GM18502 (cell line): Measurements from ENCODE around the gene PTH1R.

Experiments
- ATAC-seq: cut with Tn5 transposase; IDR thresholded peaks from one replicate; pipeline ENCODE4 v1.9.1; 2021; ENCODE audit warnings: mild to moderate bottlenecking; ENCODE audit not compliant: unreplicated experiment, poor library complexity

The PTH1R gene

DNA sequence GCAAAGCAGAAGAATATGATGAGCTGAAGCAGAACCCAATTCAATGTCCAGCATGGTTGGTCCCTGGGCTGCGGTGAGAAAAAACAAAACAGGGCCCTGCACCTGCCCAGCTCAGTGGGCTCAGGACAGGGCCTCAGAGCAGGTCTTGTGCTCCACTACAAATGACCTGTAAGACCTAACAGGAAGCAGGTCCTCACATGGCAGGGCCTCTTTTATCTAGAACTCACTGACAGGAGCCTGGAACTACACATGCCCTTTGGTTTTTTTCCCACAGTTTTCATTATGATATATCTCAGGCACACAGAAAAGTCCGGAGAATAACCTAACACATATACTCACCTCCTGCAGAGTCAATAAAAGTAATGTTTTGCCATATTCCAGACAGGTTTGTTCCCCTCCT, 60.6 kb downstream of the PTH1R start:
- no peak for ATAC-seq

GRCh38 chr3:46939578-46940445, 62.3 kb downstream of the PTH1R start:
- ATAC-seq: no peak

DNA sequence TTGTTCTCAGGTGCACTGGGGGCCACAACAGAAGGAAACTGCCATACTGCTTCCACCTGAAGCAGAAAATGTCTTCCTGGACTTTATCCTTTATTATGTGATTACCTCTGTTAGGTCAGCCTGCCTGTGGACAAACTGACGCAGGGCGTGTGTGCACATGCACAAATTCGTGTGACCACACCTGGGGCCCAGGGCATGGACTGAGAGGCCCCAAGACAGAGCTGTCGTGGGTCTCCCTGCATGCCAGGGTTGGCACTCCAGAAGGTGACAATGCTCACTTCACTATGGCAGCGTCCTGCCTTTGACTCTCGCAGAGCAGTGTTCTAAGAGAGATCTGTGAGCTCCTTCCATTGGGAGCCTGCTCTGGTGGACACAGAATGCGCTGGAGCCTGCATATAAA, 64.6 kb downstream of the PTH1R start:
- no peak for ATAC-seq

GRCh38 chr3:46942481-46943236, 65.1 kb downstream of the PTH1R start:
- no peak for ATAC-seq

GRCh38 chr3:46943237-46944187, 66.0 kb downstream of the PTH1R start:
- no peak for ATAC-seq

- ATAC-seq: no peak
Measured at GRCh38 chr3:46944191-46944590, 66.7 kb downstream of the PTH1R start.

GRCh38 chr3:46946416-46946815, 68.9 kb downstream of the PTH1R start:
- ATAC-seq: no peak

- no peak for ATAC-seq
Measured at GRCh38 chr3:46946856-46947545, 69.5 kb downstream of the PTH1R start.

- ATAC-seq: no peak
Measured at GRCh38 chr3:46947546-46947901, 70.0 kb downstream of the PTH1R start.

GRCh38 chr3:46947981-46948791, 70.7 kb downstream of the PTH1R start:
- no peak for ATAC-seq

- peak; percentile 41 for ATAC-seq
Measured at GRCh38 chr3:46948830-46949671, 71.5 kb downstream of the PTH1R start.

DNA sequence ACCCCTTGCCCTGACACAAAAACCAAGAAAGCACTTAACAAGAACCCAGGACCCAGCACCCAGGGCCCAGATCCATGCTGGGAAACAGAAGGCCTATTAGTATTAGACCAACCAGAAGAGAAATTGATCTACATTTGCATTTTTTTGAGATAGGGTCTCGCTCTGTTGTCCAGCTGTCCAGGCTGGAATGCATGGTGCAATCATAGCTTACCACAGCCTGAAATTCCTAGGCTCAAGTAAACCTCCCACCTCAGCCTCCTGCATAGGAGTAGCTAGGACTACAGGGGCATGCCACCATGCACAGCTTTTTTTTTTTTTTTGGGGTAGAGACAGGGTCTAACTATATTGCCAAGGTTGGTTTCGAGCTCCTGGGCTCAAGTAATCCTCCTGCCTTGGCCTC, 72.7 kb downstream of the PTH1R start:
- no peak for ATAC-seq

DNA sequence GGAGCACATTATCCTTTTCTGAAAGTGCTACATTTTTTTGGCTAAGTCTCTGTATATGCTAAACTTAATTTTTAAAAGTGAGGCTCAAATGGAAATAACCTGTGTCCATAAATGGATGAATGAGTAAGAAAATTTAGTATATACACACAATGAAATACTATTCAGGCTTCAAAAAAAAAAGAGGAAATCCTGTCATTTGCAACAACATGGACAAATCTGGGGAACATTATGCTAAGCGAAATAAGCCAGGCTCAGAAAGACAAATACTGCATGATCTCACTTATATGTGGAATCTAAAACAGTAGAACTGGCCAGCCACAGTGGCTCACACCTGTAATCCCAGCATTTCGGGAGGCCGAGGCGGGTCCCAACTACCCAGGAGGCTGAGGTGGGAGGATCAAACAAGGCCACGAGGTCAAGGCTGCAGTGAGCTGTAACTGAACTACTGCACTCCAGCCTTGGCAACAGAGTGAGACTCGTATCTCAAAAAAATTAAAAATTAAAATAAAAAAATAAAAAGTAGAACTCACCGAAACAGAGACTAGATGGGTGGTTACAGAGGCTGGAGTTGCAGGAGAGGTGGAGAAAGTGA, 73.2 kb downstream of the PTH1R start:
- no peak for ATAC-seq

GRCh38 chr3:46952813-46953212, 75.3 kb downstream of the PTH1R start:
- ATAC-seq: no peak
